ENCODE data around the gene EIF4G2.

GRCh38 chr11:10797001-10797400, 11.7 kb downstream of the EIF4G2 start:
- TF ChIP-seq CTCF (IDR thresholded peaks at IDR 0.05; ENCODE audit: poor library complexity) (no peak), EZH2 (IDR thresholded peaks at IDR 0.05; ENCODE audit: borderline replicate concordance) (no peak)
